ACC112 (cell line): Measurements from ENCODE around the gene SIRT7.
"Not testable (repeated sequence)": the region's sequence is repeated elsewhere in the genome, so short reads cannot be mapped to it uniquely, and the experiment has no call there.

Experiments
- H2AFZ ChIP-seq: fragments of 200-600 bp; sonication (generic); one replicate; pipeline ENCODE4 v1.6.0; 2017; ENCODE audit warnings: antibody characterized with exemption, low read length; ENCODE audit not compliant: unreplicated experiment
- H3K27ac ChIP-seq: fragments of 200-600 bp; sonication (generic); 2 replicates; pipeline ENCODE4 v1.5.1; 2014; ENCODE audit warnings: low read depth, mild to moderate bottlenecking, antibody characterized with exemption, low read length, moderate library complexity
- H3K27me3 ChIP-seq: fragments of 200-600 bp; sonication (generic); 2 replicates; pipeline ENCODE4 v1.6.1; 2014; ENCODE audit warnings: mild to moderate bottlenecking, antibody characterized with exemption, low read length, moderate library complexity, mixed read lengths; ENCODE audit not compliant: insufficient read depth
- H3K36me3 ChIP-seq: fragments of 200-600 bp; sonication (generic); 2 replicates; pipeline ENCODE4 v1.6.1; 2016; ENCODE audit warnings: mild to moderate bottlenecking, antibody characterized with exemption, low read length, moderate library complexity, mixed read lengths; ENCODE audit not compliant: insufficient read depth
- H3K4me1 ChIP-seq: fragments of 200-600 bp; sonication (generic); one replicate; pipeline ENCODE4 v1.6.1; 2016; ENCODE audit warnings: low read length, mixed read lengths; ENCODE audit not compliant: insufficient read depth, unreplicated experiment, control insufficient read depth
- H3K4me3 ChIP-seq: fragments of 200-600 bp; sonication (generic); 2 replicates; pipeline ENCODE4 v1.5.1; 2014; ENCODE audit warnings: mild to moderate bottlenecking, low read depth, low read length
- H3K79me2 ChIP-seq: fragments of 200-600 bp; sonication (generic); one replicate; pipeline ENCODE4 v1.6.0; 2016; ENCODE audit warnings: low read length; ENCODE audit not compliant: control insufficient read depth, unreplicated experiment, insufficient read depth

The SIRT7 gene

DNA sequence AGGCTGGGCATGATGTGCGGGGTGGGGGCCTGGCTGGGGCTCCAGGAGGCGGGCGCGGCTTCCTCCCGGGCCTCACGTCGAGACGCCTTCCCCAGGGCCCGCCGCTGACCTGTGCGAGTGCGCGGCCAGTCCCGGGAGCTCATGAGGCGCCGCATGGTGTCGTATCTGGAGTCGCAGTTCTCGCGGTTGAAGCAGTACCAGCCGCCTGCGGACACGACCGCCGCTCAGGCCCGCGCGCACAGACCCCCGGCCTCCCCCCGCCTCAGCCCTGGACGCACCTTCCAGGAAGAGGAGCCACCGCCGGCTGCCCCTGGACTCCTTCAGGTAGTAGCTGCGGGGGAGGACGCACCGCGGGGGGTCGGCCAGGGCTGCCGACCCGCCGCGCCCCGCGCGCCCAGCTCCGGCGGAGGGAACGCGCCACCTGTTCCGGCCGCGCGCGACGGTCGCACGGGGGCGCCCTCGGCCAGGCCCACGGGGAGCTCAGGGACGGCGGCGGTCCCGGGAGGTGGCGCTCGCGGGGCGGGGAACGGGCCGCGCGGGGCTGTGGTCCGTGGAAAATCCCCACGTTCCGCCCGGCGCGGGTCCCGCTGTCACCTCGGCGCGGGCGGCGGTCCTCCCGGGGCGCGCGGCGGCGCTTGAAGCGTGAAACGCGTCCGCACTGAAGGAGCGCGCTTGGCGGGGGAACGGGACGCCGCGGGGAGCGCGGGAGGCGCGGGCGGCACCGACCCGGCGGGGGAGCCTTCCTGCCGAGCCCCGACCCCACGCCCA is 41.6 kb upstream of the SIRT7 start:
- Histone ChIP-seq H3K79me2 (no peaks in the 10 kb centered on the region), H3K27ac (no peak overlapping the region), H3K36me3 (no peaks in the 10 kb centered on the region), H2AFZ (no peak overlapping the region), H3K27me3 (peaks cover 57% of the 10 kb centered on the region), H3K4me1 (no peaks in the 10 kb centered on the region), H3K4me3 (peak overlapping the region; percentile 33; the same call in 1 of the 2 replicates)

DNA sequence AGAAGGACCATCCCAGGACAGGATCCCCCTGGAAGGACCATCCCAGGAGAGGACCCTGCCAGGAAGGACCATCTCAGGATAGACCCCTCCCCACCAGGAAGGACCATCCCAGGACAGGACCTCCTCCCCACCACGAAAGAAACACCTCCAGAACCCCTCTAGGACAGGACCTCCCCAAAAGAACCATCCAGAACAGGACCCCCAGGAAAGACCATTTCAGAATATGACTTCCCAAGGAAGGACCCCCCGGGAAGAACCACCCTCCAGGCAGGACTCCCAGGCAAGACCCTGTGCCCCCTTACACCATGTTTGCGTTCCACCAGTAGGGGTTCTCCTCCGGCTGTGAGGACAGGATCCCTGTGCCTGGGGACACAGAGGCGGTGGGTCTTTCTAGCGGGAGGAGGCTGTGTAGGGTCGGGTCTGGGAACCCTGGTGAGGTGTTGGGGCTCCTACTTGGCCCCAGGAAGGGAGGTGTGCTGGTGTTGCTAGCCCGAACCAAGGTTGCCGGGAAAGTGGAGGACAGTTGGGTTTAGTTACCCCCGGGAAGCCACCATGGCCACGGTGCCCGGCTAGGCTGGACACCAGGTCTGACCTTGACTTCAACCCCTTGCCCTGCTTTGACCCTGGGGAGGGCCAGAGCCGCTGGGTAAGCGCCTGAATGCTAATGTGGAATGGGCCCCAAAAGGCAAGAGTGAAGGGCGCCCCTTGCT is 40.8 kb upstream of the SIRT7 start:
- Histone ChIP-seq H3K27me3 (peaks cover 50% of the 10 kb centered on the region), H3K4me1 (no peaks in the 10 kb centered on the region), H3K79me2 (no peaks in the 10 kb centered on the region), H3K4me3 (no peak overlapping the region), H3K27ac (no peak overlapping the region), H3K36me3 (no peaks in the 10 kb centered on the region), H2AFZ (no peak overlapping the region)

DNA sequence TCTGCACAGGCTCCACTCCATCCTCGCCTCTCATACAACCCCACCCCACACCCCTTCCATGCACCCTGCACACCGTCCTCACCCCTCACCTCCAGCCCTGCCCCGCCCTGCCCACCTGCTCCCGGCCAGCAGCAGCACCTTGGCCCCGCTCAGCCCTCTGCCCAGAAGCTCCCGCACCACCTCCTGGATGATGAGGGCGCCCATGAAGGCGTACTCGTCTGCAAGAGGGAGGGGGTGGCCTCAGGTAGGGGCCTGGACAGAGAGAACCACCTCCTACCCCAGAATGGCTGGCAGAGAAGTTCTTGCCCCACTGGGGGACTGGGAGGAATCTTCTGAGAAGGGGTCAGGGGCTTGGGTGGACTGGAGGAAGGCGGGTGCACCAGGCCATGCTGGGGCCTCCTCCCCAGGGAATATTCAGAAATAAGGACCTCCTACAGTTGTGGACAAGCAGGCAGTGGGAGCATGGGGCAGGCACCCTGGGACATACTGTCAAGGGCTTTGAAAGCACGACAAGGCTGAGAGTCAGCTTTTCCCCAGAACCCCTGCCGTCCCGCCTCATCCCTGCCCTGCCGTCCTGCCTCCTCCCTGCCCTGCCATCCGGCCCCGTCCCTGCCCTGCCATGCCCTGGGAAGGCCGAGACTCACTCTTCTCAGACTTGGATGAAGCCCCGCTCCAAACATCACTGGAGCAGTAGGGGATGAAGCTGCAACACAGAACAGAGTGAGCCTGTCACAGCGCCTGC is 39.9 kb upstream of the SIRT7 start:
- Histone ChIP-seq H2AFZ (no peak overlapping the region), H3K4me3 (no peak overlapping the region), H3K27ac (no peak overlapping the region), H3K79me2 (no peaks in the 10 kb centered on the region), H3K27me3 (peaks cover 43% of the 10 kb centered on the region), H3K36me3 (no peaks in the 10 kb centered on the region), H3K4me1 (no peaks in the 10 kb centered on the region)

DNA sequence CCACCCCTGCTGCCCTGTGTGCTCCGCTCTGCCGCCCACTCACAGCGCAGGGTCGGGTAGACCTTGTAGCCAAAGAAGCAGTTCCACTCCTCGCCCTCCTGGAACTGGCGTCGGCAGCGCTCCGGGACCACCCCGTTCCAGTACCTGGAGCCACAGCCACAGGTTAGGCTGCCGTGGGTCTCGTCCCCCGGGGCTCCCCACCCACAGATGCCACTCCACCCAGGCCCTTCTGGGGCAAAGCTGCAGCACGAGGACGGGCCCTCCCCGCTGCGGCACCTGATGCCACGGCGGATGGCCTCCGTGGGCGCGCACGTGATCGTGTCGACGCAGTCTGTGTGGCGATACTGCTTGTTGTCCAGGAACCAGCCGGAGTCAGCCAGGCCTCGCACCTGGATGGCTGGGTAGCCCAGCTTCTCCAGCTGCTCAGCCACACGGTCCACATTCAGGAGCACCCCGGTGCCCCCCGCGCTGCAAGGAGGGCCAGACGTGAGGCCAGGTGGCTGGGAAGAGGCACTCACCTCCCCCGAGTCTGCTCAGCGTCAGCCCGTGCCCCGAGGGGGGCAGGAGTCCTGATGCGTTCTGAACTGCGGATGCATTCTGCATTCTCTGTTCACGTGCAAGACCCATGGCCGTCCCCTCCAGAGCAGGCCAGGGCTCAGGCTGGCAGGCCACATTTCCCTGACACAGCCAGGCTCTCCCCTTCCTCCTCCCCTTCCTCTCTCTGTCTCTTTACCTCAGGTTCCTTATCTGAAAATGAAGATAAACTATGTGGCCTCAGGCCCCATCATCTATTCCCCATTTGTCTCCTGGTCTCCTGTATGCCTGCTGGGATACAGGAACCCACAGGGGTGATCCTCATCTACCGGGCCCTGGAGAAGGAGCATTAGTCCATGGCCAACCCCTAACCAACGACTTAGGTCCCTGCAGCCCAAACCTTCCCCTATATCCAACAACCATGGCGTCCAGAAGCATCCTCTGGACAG is 38.9 kb upstream of the SIRT7 start:
- Histone ChIP-seq H3K27ac (no peak overlapping the region), H2AFZ (no peak overlapping the region), H3K4me3 (no peak overlapping the region), H3K27me3 (peaks cover 33% of the 10 kb centered on the region), H3K79me2 (no peaks in the 10 kb centered on the region), H3K36me3 (no peaks in the 10 kb centered on the region), H3K4me1 (no peaks in the 10 kb centered on the region)

DNA sequence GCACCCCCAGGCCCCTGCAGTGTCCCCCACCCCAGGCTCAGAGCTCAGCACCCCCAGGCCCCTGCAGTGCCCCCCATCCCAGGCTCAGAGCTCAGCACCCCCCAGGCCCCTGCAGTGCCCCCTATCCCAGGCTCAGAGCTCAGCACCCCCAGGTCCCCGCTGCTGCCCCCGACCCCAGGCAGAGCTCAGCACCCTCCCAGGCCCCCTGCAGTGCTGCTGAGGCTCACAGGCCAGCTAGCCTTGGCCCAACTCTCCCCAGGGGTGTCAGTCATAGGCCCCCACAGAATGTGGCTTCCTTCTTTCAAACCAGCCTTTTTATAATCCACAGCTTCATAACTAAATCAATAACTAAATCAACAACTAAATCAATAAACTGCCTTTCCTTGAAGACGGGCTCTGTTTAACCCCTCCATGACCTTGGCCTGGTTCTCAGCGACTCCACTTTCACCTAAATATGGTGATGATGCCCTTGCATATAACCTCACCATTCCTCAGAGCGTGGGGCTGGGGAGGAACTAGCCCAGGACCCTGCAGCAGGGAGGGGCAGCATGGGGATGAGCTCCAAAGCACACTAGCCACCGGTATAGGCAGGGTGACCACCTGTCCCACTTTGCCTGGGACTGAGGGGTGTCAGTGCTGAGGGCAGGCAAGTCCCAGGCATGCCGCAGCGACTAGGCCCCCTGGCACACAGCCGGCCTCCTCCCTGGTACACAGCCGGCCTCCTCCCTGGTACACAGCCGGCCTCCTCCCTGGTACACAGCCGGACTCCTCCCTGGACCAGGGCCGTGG is 38.0 kb upstream of the SIRT7 start:
- Histone ChIP-seq H3K36me3 (no peaks in the 10 kb centered on the region), H2AFZ (no peak overlapping the region), H3K79me2 (no peaks in the 10 kb centered on the region), H3K4me3 (no peak overlapping the region), H3K4me1 (no peaks in the 10 kb centered on the region), H3K27me3 (peaks cover 28% of the 10 kb centered on the region), H3K27ac (no peak overlapping the region)

DNA sequence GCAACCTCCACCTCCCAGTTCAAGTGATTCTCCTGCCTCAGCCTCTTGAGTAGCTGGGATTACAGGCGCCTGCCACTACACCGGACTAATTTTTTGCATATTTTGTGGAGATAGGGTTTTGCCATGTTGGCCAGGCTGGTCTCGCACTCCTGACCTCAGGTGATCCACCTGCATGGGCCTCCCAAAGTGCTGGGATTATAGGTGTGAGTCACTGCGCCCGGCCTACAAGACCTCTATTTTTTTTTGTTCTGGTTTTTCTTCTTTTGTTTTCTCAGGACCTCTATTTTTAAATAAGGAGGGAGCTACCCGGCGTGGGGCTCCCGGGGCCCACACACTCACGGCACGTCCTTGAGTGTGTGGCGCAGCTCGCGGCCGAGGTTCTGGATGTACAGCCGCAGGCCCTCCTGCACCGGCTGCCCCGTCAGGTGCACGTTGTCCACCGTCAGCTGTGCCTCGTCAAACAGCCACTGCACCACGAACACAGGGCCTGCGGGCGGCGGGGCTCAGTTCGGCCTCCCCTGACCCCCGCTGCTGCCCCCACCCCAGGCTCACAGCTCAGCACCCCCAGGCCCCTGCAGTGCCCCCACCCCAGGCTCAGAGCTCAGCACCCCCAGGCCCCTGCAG is 37.2 kb upstream of the SIRT7 start:
- Histone ChIP-seq H3K4me1 (no peaks in the 10 kb centered on the region), H3K36me3 (no peaks in the 10 kb centered on the region)

DNA sequence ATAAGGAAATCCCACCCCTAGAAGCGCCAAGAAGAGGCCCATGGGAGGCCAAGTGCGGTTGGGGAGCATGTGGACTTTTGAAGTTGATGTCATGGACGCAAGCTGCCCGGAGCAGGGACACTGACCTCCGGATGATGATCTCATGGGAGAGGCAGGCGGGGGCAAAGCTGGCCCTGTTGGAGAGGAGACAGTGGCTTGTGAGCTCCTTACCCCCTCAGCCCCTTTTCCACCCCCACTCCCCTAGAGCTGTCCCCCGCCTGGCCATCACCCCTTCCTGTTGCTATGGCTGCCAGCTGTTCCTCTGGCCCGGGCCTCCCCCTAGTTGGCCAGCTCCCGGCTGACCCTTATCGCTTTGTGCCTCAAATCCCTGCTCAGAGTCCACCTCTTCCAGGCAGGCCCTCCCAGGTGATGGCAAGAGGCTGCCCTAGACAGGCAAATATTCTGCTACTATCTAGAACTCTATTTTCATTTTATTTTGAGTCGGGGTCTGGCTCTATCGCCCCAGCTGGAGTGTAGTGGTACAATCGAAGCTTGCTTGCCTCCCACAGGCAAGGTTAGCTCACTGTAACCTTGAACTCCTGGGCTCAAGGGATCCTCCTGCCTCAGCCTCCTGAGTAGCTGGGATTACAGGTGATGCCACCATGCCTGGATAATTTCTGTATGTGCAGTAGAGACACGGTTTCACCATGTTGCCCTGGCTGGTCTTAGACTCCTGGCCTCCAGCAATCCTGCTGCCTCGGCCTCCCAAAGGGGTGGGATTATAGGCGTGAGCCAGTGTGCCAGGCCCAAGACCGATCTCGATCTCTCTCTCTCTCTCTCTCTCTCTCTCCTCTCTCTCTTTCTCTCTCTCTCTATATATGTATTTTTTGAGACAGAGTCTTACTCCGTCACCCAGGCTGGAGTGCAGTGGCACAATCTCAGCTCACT is 36.4 kb upstream of the SIRT7 start:
- H2AFZ ChIP-seq = no peak overlapping the region
- no peak overlapping the region for H3K27ac ChIP-seq
- H3K36me3 ChIP-seq = no peaks in the 10 kb centered on the region
- H3K4me1 ChIP-seq = no peaks in the 10 kb centered on the region
- H3K27me3 ChIP-seq = peaks cover 16% of the 10 kb centered on the region
- no peak overlapping the region for H3K4me3 ChIP-seq
- no peaks in the 10 kb centered on the region for H3K79me2 ChIP-seq

More for the DNA sequence above, 37.2 kb upstream of the SIRT7 start:
- H3K27me3 ChIP-seq = peaks cover 22% of the 10 kb centered on the region
- H2AFZ ChIP-seq = no peak overlapping the region
- no peak overlapping the region for H3K27ac ChIP-seq
- H3K4me3 ChIP-seq = no peak overlapping the region
- H3K79me2 ChIP-seq = no peaks in the 10 kb centered on the region

DNA sequence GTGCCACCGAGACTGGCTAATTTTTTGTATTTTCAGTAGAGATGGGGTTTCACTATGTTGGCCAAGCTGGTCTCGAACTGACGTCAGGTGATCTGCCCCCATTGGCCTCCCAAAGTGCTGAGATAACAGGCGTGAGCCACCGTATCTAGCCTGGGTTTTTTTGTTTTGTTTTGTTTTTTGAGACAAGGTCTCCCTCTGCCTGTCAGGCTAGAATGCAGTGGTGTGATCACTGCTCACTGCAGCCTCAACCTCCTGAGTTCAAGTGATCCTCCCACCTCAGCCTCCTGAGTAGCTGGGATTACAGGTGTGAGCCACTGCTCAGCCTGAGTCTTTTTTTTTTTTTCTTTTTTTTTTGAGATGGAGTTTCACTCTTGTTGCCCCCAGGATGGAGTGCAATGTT is 35.5 kb upstream of the SIRT7 start:
- not testable (repeated sequence) for H3K4me3 ChIP-seq, H3K4me1 ChIP-seq, H3K27ac ChIP-seq, H3K79me2 ChIP-seq, H2AFZ ChIP-seq, H3K27me3 ChIP-seq, H3K36me3 ChIP-seq
